ENCODE results near the gene LMF1. TPM values are rescaled to one million over a fixed set of nuclear protein-coding genes. Genes with fewer than 3 reads are reported as not detected.

The LMF1 gene
- polyA plus RNA-seq, 3 donors: 5.9 to 14.7 (median 10.6) TPM

DNA sequence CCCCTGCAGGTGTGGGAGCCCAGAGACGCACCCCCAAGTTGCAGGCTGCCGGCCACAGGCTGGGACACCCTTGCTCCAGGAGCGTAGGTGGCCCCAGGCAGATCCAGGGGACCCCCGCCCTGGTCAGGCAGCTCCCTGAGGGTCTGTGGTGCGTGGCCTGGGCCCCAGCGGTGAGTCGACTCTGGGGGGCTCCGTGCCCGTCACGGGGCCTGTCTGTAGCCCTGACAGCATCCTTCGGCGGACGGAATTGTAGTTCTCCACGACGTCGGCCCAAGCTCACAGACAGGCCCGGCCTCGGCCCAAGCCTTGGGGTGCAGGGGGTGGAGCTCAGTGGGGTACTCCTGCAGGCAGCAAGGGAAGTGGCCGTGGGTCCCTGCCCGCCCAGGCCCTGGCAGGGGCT is 82.9 kb downstream of the LMF1 start:
- no peaks in the 10 kb centered on the region for H4K20me1 ChIP-seq (ENCODE audit: insufficient read depth, low read length)
- Mint-ChIP-seq H3K4me3 (no peak overlapping the region), H3K27ac (no peak overlapping the region), H3K27me3 (ENCODE audit: low read depth in 3 of 3) (peaks cover 0 to 5% (median 0%) of the 10 kb centered on the region in 3 donors), H3K36me3 (peaks cover 0 to 7% of the 10 kb centered on the region in 2 donors), H3K4me1 (no peaks in the 10 kb centered on the region), H3K9me3 (peaks cover 0 to 3% (median 1%) of the 10 kb centered on the region in 7 donors)
- no peak overlapping the region for H3K4me3 ChIP-seq (replicated peaks in 1 of 3; ENCODE audit: low read depth in 2 of 3, low read length in 3 of 3)
- intact Hi-C loops (cut with micrococcal nuclease): no loop called here
- WGBS (ENCODE audit: insufficient coverage): 92% methylated on average over 16 of the region's 20 CpGs
- H3K27me3 ChIP-seq (ENCODE audit: control insufficient read depth in 2 of 2, insufficient read depth in 2 of 2, low read length in 2 of 2): no peaks in the 10 kb centered on the region
- H3K36me3 ChIP-seq (replicated peaks in 1 of 2; ENCODE audit: control insufficient read depth in 1 of 2, insufficient read depth in 2 of 2, low read length in 2 of 2): peaks cover 0 to 2% of the 10 kb centered on the region in 2 donors
- no peak overlapping the region for H3K27ac ChIP-seq (ENCODE audit: low read depth in 1 of 2, low read length in 2 of 2)
- H2AFZ ChIP-seq (ENCODE audit: insufficient read depth, low read depth, low read length, poor library complexity, severe bottlenecking): no peak overlapping the region
- TF ChIP-seq CTCF (IDR thresholded peaks at IDR 0.05): no peak
- H3K79me2 ChIP-seq (ENCODE audit: insufficient read depth, low read length): no peaks in the 10 kb centered on the region
- peaks cover 11 to 13% of the 10 kb centered on the region in 2 donors for H3K9me3 ChIP-seq (replicated peaks in 1 of 2; ENCODE audit: control insufficient read depth in 1 of 2, insufficient read depth in 1 of 2, low read length in 2 of 2)
- no peaks in the 10 kb centered on the region for H3K4me1 ChIP-seq (ENCODE audit: control insufficient read depth in 1 of 2, insufficient read depth in 2 of 2, low read length in 2 of 2)
- H3K9ac ChIP-seq (ENCODE audit: insufficient read depth, low read length, poor library complexity, severe bottlenecking): no peak overlapping the region
- no peak for DNase-seq
- H3K4me2 ChIP-seq (replicated peaks; ENCODE audit: extremely low read depth, low read length, poor library complexity, severe bottlenecking): no peak overlapping the region

DNA sequence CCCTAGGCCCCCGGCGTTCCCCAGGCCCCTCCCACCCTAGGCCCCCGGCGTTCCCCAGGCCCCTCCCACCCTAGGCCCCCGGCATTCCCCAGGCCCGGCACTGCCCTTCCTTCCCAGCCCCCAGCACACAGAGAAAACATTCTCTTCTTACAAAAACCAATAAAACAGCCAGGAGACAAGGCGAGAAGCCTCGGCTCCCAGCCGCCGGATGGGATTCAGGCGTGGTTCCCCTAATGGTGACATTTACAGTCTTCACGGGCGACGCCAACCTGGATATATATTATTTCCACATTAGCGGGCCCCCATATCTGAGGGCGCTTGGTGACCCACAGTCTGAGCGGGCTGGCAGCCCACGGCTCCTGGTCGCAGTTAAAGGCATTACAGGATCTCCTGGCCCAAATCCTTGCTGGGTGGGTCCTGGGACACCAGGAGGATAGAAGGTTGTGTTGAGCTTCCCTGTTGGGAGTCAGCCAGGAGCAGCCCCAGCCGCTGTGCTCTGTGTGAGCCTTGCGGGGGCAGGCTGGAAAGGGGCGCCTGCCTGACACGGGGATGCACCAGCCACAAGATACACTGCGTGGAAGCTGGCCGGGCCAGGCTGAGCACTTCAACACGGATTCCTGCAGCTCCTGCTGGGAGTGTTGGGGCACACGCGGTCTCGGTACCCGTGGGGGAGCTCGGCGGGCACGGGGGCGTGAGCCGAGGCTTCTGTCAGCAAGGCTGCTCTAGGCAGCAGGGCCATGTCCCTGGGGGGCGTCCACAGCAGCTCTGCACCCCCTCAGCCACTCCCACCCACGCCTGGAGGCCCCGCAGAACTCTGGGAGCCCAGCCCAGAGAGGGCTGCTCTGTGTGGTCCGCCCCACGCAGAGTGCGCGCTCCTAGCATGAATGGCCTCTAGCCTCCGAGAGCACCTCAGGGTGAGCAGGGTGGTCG is 83.7 kb downstream of the LMF1 start:
- Mint-ChIP-seq H3K4me1 (no peaks in the 10 kb centered on the region), H3K27me3 (ENCODE audit: low read depth in 3 of 3) (peaks cover 0 to 5% (median 3%) of the 10 kb centered on the region in 3 donors), H3K27ac (no peak overlapping the region), H3K9me3 (peaks cover 0 to 8% (median 2%) of the 10 kb centered on the region in 7 donors), H3K4me3 (no peak overlapping the region), H3K36me3 (peaks cover 0 to 6% of the 10 kb centered on the region in 2 donors)
- H3K27ac ChIP-seq (ENCODE audit: low read depth in 1 of 2, low read length in 2 of 2): no peak overlapping the region
- H3K79me2 ChIP-seq (ENCODE audit: insufficient read depth, low read length): no peaks in the 10 kb centered on the region
- no peak for TF ChIP-seq CTCF (IDR thresholded peaks at IDR 0.05)
- no peak overlapping the region for H3K4me3 ChIP-seq (replicated peaks in 1 of 3; ENCODE audit: low read depth in 2 of 3, low read length in 3 of 3)
- H3K9ac ChIP-seq (ENCODE audit: insufficient read depth, low read length, poor library complexity, severe bottlenecking): no peak overlapping the region
- no peaks in the 10 kb centered on the region for H4K20me1 ChIP-seq (ENCODE audit: insufficient read depth, low read length)
- H3K4me2 ChIP-seq (replicated peaks; ENCODE audit: extremely low read depth, low read length, poor library complexity, severe bottlenecking): no peak overlapping the region
- intact Hi-C loops (cut with micrococcal nuclease): no loop called here
- H3K4me1 ChIP-seq (ENCODE audit: control insufficient read depth in 1 of 2, insufficient read depth in 2 of 2, low read length in 2 of 2): no peaks in the 10 kb centered on the region
- no peak for DNase-seq
- 98% methylated on average over 36 of the region's 44 CpGs for WGBS (ENCODE audit: insufficient coverage)
- no peaks in the 10 kb centered on the region for H3K27me3 ChIP-seq (ENCODE audit: control insufficient read depth in 2 of 2, insufficient read depth in 2 of 2, low read length in 2 of 2)
- H3K9me3 ChIP-seq (replicated peaks in 1 of 2; ENCODE audit: control insufficient read depth in 1 of 2, insufficient read depth in 1 of 2, low read length in 2 of 2): peaks cover 11 to 13% of the 10 kb centered on the region in 2 donors
- H3K36me3 ChIP-seq (replicated peaks in 1 of 2; ENCODE audit: control insufficient read depth in 1 of 2, insufficient read depth in 2 of 2, low read length in 2 of 2): peaks cover 0 to 2% of the 10 kb centered on the region in 2 donors
- no peak overlapping the region for H2AFZ ChIP-seq (ENCODE audit: insufficient read depth, low read depth, low read length, poor library complexity, severe bottlenecking)

Data from CD14-positive monocyte (primary cell).